ENCODE data around the gene PLGRKT. TPM values are rescaled to one million over a fixed set of nuclear protein-coding genes. Genes with fewer than 3 reads are reported as not detected.

PLGRKT gene
- total RNA-seq, 4 donors from 2014 or later = 8.3 to 43.6 (median 33.2) TPM

- Histone ChIP-seq H3K36me3 (no peaks in the 10 kb centered on the region), H3K27ac (no peak overlapping the region), H3K27me3 (no peaks in the 10 kb centered on the region), H3K9me3 (no peaks in the 10 kb centered on the region), H3K4me1 (no peaks in the 10 kb centered on the region), H3K4me3 (no peak overlapping the region)
- TF ChIP-seq CTCF (IDR thresholded peaks at IDR 0.05) (no peak), POLR2A (IDR thresholded peaks at IDR 0.05) (no peak)
- DNase-seq = no peak
These were observed 73.3 kb downstream of the PLGRKT start for GRCh38 chr9:5364294-5365024.

- Histone ChIP-seq H3K4me3 (no peak overlapping the region), H3K27me3 (no peaks in the 10 kb centered on the region), H3K27ac (no peak overlapping the region), H3K9me3 (no peaks in the 10 kb centered on the region), H3K36me3 (no peaks in the 10 kb centered on the region), H3K4me1 (no peaks in the 10 kb centered on the region)
- no peak for TF ChIP-seq POLR2A (IDR thresholded peaks at IDR 0.05)
- TF ChIP-seq CTCF (IDR thresholded peaks at IDR 0.05) = no peak
- DNase-seq = no peak
These were observed 76.3 kb downstream of the PLGRKT start for GRCh38 chr9:5361326-5362010.

GRCh38 chr9:5360341-5360740 lies 77.4 kb downstream of the PLGRKT start:
- DNase-seq = no peak
- H3K4me3 ChIP-seq = no peak overlapping the region
- H3K27me3 ChIP-seq = no peaks in the 10 kb centered on the region
- H3K9me3 ChIP-seq = no peaks in the 10 kb centered on the region
- no peaks in the 10 kb centered on the region for H3K36me3 ChIP-seq
- H3K4me1 ChIP-seq = no peaks in the 10 kb centered on the region
- TF ChIP-seq CTCF (IDR thresholded peaks at IDR 0.05) = no peak
- no peak overlapping the region for H3K27ac ChIP-seq

- TF ChIP-seq POLR2A (IDR thresholded peaks at IDR 0.05) (no peak), CTCF (IDR thresholded peaks at IDR 0.05) (no peak)
- Histone ChIP-seq H3K9me3 (no peaks in the 10 kb centered on the region), H3K36me3 (no peaks in the 10 kb centered on the region), H3K4me1 (no peaks in the 10 kb centered on the region), H3K4me3 (no peak overlapping the region), H3K27ac (no peak overlapping the region), H3K27me3 (no peaks in the 10 kb centered on the region)
- DNase-seq = no peak
These were observed 80.2 kb downstream of the PLGRKT start for GRCh38 chr9:5357431-5358105.

GRCh38 chr9:5355817-5356216 lies 81.9 kb downstream of the PLGRKT start:
- Histone ChIP-seq H3K27ac (no peak overlapping the region), H3K36me3 (no peaks in the 10 kb centered on the region), H3K9me3 (no peaks in the 10 kb centered on the region), H3K4me3 (no peak overlapping the region), H3K4me1 (no peaks in the 10 kb centered on the region), H3K27me3 (no peaks in the 10 kb centered on the region)
- no peak for DNase-seq
- TF ChIP-seq POLR2A (IDR thresholded peaks at IDR 0.05) (no peak), CTCF (IDR thresholded peaks at IDR 0.05) (no peak)
